ENCODE results near the gene LAD1.

- TF ChIP-seq FOXJ3 (CRISPR knock-in tag; IDR thresholded peaks at IDR 0.05; ENCODE audit: borderline replicate concordance) (no peak), EZH2 (conservative IDR thresholded peaks at IDR 0.05; ENCODE audit: low read depth, low read length) (no peak), AKAP8 (CRISPR knock-in tag; IDR thresholded peaks at IDR 0.05) (no peak), ZNF232 (CRISPR knock-in tag; IDR thresholded peaks at IDR 0.05; ENCODE audit: borderline replicate concordance) (no peak), CREB1 (IDR thresholded peaks at IDR 0.05) (no peak), CREB1 (CRISPR knock-in tag; IDR thresholded peaks at IDR 0.05) (no peak), DNMT1 (CRISPR knock-in tag; IDR thresholded peaks at IDR 0.05) (no peak), POLR2A (IDR thresholded peaks at IDR 0.05; ENCODE audit: insufficient read depth in 1 of 2, low read depth in 2 of 2, low read length in 2 of 2) (no peak), KDM4B (CRISPR knock-in tag; IDR thresholded peaks at IDR 0.05) (no peak)
- TF ChIP-seq, protein P1, sequence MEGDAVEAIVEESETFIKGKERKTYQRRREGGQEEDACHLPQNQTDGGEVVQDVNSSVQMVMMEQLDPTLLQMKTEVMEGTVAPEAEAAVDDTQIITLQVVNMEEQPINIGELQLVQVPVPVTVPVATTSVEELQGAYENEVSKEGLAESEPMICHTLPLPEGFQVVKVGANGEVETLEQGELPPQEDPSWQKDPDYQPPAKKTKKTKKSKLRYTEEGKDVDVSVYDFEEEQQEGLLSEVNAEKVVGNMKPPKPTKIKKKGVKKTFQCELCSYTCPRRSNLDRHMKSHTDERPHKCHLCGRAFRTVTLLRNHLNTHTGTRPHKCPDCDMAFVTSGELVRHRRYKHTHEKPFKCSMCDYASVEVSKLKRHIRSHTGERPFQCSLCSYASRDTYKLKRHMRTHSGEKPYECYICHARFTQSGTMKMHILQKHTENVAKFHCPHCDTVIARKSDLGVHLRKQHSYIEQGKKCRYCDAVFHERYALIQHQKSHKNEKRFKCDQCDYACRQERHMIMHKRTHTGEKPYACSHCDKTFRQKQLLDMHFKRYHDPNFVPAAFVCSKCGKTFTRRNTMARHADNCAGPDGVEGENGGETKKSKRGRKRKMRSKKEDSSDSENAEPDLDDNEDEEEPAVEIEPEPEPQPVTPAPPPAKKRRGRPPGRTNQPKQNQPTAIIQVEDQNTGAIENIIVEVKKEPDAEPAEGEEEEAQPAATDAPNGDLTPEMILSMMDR (CRISPR knock-in tag; IDR thresholded peaks at IDR 0.05), result no peak
Observed at GRCh38 chr1:201408834-201409200, 9.7 kb upstream of the LAD1 start.

All from HepG2 (cell line).